ENCODE measurements around the gene DLGAP5. TPM values are rescaled to one million over a fixed set of nuclear protein-coding genes. Genes with fewer than 3 reads are reported as not detected.
A peak's percentile ranks its signal among the peaks of the same experiment; 100 is the strongest.

Gene DLGAP5
- polyA plus RNA-seq, 1 donor: 11.6 TPM

DNA sequence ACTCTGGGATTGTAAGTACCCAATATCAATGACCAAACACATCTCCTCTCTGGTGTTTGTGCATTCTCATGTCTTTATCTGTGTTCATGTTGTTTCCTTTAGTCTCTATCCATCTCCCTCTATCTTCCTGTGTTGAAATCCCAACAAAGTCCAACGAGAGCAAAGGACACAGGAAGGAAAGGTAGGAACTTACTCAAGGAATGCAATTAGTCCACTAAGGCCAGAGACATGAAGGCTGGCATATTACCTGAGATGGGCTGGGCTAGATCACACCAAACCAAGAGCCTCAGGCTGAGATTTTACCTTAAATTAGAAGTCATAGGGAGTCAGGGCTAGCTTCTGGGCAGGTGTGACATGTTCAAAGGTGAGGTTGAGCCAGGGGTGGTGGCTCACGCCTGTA, 76.7 kb downstream of the DLGAP5 start:
- Histone ChIP-seq H3K9me3 (ENCODE audit: control insufficient read depth, low read depth, low read length) (peaks cover 6% of the 10 kb centered on the region), H3K4me3 (ENCODE audit: low read length) (no peak overlapping the region), H3K27ac (ENCODE audit: low read length) (peak overlapping the region; percentile 91), H3K36me3 (ENCODE audit: control insufficient read depth, insufficient read depth, low read length) (no peaks in the 10 kb centered on the region), H3K4me1 (ENCODE audit: control insufficient read depth, insufficient read depth, low read length) (peaks cover 75% of the 10 kb centered on the region), H3K27me3 (ENCODE audit: control insufficient read depth, insufficient read depth, low read length) (no peaks in the 10 kb centered on the region)
- DNase-seq: peak; percentile 86 to 94
- WGBS (ENCODE audit: insufficient coverage, low lambda C conversion rate): 0% methylated on average over 1 of the region's 2 CpGs

DNA sequence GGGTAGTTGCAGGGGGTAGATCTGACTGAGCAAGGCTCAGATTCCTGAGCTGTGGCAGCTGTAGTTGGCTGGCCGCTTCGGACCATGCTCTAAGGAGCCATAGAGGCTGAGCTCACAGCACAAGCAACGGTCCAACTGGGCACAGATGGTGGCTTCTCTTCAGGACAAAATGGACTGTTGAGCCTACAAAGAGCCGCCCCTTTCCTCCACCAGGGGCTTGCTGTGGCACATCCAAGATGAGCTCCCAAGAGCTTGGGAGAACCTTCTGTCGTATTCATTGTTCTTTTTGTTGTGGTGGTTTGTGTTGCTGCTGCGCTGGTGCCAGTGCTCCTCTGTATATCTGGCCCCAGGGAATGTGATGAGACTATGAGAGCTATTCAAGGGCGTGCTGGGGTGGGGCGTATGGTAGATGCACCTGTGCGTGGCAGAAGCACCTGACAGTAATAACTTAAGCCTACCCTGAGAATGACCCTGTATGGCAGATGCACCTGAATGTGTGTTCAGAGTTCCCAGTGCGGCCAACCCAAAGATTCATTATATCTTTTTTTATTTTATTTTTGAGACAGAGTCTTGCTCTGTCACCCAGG, 80.2 kb downstream of the DLGAP5 start:
- H3K4me3 ChIP-seq (ENCODE audit: low read length): no peak overlapping the region
- H3K27ac ChIP-seq (ENCODE audit: low read length): peak overlapping the region; percentile 72
- peak in 1 of 2 donors; percentile 74 for DNase-seq
- peaks cover 60% of the 10 kb centered on the region for H3K4me1 ChIP-seq (ENCODE audit: control insufficient read depth, insufficient read depth, low read length)
- H3K27me3 ChIP-seq (ENCODE audit: control insufficient read depth, insufficient read depth, low read length): no peaks in the 10 kb centered on the region
- H3K9me3 ChIP-seq (ENCODE audit: control insufficient read depth, low read depth, low read length): peaks cover 6% of the 10 kb centered on the region
- H3K36me3 ChIP-seq (ENCODE audit: control insufficient read depth, insufficient read depth, low read length): no peaks in the 10 kb centered on the region
- no CpG with 5 or more reads among the region's 10 CpGs for WGBS (ENCODE audit: insufficient coverage, low lambda C conversion rate)

DNA sequence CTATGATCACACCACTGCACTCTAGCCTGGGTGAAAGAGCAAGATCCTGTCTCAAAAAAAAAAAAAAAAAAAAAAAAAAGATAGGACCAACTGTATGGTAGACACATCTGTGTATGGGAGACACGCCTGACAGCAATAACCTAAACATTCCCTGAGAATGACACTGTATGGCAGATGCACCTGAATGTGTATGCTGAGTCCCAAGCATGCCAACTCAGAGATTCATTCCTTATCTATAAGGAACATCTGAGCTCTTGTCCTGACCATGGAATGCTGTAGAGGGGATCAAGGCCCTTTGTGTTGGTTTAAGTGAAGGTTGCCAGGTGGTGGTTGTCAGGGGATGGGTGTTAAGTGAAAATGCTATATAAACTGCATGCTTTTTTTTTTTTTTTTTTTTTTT, 81.5 kb downstream of the DLGAP5 start:
- H3K9me3 ChIP-seq (ENCODE audit: control insufficient read depth, low read depth, low read length): peaks cover 6% of the 10 kb centered on the region
- no CpG with 5 or more reads among the region's 1 CpG for WGBS (ENCODE audit: insufficient coverage, low lambda C conversion rate)
- H3K27me3 ChIP-seq (ENCODE audit: control insufficient read depth, insufficient read depth, low read length): no peaks in the 10 kb centered on the region
- H3K27ac ChIP-seq (ENCODE audit: low read length): no peak overlapping the region
- H3K4me3 ChIP-seq (ENCODE audit: low read length): no peak overlapping the region
- no peak for DNase-seq
- no peaks in the 10 kb centered on the region for H3K36me3 ChIP-seq (ENCODE audit: control insufficient read depth, insufficient read depth, low read length)
- H3K4me1 ChIP-seq (ENCODE audit: control insufficient read depth, insufficient read depth, low read length): peaks cover 53% of the 10 kb centered on the region

DNA sequence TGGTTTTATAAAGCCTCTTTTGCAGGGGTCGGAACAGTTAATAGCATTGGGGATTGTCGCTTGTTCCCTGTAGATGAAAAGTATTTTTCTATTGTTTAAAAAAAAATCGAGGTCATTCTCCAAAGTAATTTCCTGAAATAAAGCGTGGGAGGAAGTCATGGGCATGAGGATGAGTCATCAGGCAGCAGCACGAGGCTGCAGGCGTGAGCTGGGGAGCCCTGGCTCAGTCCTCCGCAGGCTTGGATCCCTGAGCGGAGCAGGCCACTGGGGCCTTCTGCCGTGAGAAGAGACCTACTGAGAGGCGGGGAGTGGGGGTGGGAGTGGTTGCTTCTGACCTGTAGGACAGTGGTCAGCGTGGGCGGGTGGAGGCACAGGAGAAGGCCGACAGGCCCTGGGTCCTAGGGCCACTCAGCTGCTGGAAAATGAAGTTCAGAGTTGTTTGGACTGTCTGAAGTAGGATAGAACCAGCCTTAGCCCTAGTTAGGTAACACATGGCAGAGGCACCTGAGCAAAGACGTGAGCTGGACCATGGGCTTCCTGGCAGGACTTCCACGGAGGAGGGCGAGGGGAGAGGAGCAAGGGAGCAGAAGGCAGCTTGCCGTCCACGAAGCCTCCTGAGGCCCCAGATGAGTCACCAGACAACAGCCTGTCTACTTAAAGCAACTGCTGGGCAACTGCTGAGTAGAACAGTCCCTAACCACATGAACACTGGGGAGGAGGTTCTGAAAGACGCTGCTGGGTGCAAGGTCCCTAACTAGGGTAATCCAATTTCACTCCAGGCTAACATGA, 83.4 kb downstream of the DLGAP5 start:
- Histone ChIP-seq H3K27me3 (ENCODE audit: control insufficient read depth, insufficient read depth, low read length) (no peaks in the 10 kb centered on the region), H3K4me1 (ENCODE audit: control insufficient read depth, insufficient read depth, low read length) (peaks cover 54% of the 10 kb centered on the region), H3K36me3 (ENCODE audit: control insufficient read depth, insufficient read depth, low read length) (no peaks in the 10 kb centered on the region), H3K9me3 (ENCODE audit: control insufficient read depth, low read depth, low read length) (peaks cover 11% of the 10 kb centered on the region), H3K4me3 (ENCODE audit: low read length) (no peak overlapping the region), H3K27ac (ENCODE audit: low read length) (peak overlapping the region; percentile 90)
- no CpG with 5 or more reads among the region's 19 CpGs for WGBS (ENCODE audit: insufficient coverage, low lambda C conversion rate)
- DNase-seq: peak; percentile 87 to 90

DNA sequence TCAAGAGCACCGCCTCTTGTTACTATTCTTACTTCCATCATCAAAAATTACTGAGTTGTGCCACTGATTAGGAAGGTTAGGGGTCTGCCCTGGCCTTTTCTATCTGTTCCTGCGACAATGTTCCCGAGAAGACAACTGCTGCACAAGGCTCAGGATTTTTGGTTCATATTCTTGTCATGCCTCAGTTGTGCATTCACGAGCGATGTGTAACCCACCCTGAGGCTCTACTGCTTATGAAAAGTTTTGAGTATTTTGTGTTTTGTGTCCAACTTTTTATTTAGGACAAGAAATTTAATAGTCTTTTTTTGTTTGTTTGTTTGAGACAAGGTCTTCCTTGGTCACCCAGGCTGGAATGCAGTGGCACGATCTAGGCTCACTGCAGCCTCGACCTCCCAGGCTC, 85.4 kb downstream of the DLGAP5 start:
- H3K9me3 ChIP-seq (ENCODE audit: control insufficient read depth, low read depth, low read length): peaks cover 8% of the 10 kb centered on the region
- no CpG with 5 or more reads among the region's 7 CpGs for WGBS (ENCODE audit: insufficient coverage, low lambda C conversion rate)

DNA sequence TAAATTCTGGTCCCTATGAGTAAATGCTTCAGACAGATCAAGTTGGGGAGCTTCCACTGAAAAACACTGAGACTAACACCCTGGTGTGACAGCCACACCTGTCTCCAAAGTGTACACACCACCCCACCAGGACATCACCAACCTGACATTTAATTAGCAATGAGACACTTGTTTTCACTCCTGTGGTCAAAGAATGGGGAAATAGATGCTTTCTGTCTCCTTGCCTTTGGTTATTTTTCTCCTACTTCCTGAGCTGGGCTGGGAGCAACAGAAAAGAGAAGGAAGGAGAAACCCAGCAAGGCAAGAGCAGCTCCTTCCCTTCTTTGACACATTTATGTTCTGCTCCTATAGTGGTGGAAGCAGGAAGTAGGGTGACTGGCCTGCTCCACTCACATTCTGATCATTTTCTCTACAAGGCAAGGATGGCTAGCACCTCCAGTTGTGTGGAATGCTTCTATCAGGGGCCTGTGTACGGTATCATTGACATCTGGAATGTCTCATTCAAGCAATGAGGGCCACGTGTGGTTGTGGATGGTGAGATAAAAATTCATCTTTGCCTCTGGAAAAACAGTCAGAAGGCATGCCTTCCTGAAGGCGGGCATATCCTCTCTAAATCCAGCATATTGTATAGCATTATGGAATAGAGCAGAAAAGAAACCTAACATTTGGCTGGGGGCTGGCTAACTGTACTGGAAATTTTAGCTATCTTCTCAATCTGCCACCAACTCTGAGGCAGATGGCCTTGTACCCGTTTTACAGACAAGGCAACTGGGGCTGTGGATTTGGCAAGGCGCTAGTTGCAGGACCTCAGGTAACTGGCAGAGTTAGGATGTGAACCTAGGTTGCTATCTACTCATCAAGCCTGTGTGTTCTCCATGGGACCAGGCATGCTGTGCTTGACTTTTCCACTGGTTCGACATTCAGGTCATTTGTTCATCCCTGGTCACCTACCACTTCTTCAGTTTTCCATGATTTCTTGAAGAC, 87.1 kb downstream of the DLGAP5 start:
- peaks cover 52% of the 10 kb centered on the region for H3K4me1 ChIP-seq (ENCODE audit: control insufficient read depth, insufficient read depth, low read length)
- peaks cover 4% of the 10 kb centered on the region for H3K9me3 ChIP-seq (ENCODE audit: control insufficient read depth, low read depth, low read length)
- H3K27ac ChIP-seq (ENCODE audit: low read length): peak overlapping the region; percentile 94
- H3K27me3 ChIP-seq (ENCODE audit: control insufficient read depth, insufficient read depth, low read length): no peaks in the 10 kb centered on the region
- no peaks in the 10 kb centered on the region for H3K36me3 ChIP-seq (ENCODE audit: control insufficient read depth, insufficient read depth, low read length)
- DNase-seq: no peak
- no peak overlapping the region for H3K4me3 ChIP-seq (ENCODE audit: low read length)
- 100% methylated on average over 2 of the region's 6 CpGs for WGBS (ENCODE audit: insufficient coverage, low lambda C conversion rate)

More for the DNA sequence above, 85.4 kb downstream of the DLGAP5 start:
- Histone ChIP-seq H3K27ac (ENCODE audit: low read length) (no peak overlapping the region), H3K27me3 (ENCODE audit: control insufficient read depth, insufficient read depth, low read length) (no peaks in the 10 kb centered on the region), H3K4me3 (ENCODE audit: low read length) (no peak overlapping the region), H3K4me1 (ENCODE audit: control insufficient read depth, insufficient read depth, low read length) (peaks cover 55% of the 10 kb centered on the region), H3K36me3 (ENCODE audit: control insufficient read depth, insufficient read depth, low read length) (no peaks in the 10 kb centered on the region)
- DNase-seq: no peak

DNA sequence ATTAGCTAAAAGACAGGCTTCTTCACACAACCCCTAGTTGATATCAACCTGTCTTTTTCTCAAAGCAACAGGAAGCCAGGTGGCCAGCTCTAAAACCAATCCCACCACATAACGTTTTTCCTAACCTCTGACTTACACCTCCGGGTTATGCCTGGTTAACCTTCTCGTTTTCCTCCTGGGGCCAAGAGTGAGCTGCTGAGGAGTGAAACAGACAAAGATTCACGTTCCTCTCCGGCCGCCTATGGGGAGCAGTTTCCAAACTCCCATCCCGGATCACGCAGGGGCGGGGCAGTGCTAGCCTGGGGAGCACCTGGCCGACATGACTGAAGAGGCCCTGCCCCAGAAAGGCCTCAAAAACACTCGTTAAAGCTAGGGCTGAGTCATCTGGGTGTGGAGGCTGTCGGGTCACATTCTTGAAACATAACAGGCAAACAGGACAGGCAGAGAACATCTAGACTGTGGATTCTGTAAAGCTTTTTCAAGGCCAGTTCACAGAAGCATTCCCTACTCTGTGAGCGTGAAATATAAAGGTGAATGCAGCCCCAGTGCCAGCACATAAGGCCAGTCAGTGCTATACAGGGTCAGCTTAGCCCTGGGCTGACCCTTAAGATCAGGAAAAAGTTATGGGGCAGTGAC, 88.3 kb downstream of the DLGAP5 start:
- DNase-seq: peak; percentile 95 to 97
- no peaks in the 10 kb centered on the region for H3K36me3 ChIP-seq (ENCODE audit: control insufficient read depth, insufficient read depth, low read length)
- H3K4me3 ChIP-seq (ENCODE audit: low read length): peak overlapping the region; percentile 1
- WGBS (ENCODE audit: insufficient coverage, low lambda C conversion rate): no CpG with 5 or more reads among the region's 13 CpGs
- H3K9me3 ChIP-seq (ENCODE audit: control insufficient read depth, low read depth, low read length): peaks cover 4% of the 10 kb centered on the region
- H3K27me3 ChIP-seq (ENCODE audit: control insufficient read depth, insufficient read depth, low read length): no peaks in the 10 kb centered on the region
- peak overlapping the region; percentile 94 for H3K27ac ChIP-seq (ENCODE audit: low read length)
- H3K4me1 ChIP-seq (ENCODE audit: control insufficient read depth, insufficient read depth, low read length): peaks cover 50% of the 10 kb centered on the region

DNA sequence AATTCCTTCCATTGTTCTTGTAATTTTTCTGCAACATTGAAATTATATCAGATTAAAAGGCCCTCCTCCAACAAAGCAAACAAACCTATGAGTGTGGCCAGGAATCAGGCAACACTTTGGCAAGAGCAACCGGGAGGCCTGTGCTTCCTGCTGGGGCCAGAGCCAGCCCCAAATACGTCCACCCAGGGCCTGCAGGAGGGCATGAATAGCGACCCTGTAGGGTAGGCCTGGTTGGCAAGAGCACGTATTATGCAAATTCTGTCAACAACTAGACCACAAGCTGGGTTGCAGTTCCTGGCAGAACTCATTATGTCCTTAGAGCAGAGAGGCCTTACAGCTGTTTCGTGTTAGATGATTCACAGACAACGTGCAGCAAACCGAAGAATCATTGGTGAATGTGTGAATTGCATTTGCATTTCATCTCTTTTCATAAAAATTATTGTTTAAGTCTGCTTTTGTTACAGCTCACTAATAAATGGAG, 89.2 kb downstream of the DLGAP5 start:
- peak in 1 of 2 donors; percentile 75 for DNase-seq
- Histone ChIP-seq H3K36me3 (ENCODE audit: control insufficient read depth, insufficient read depth, low read length) (no peaks in the 10 kb centered on the region), H3K27ac (ENCODE audit: low read length) (peak overlapping the region; percentile 94), H3K27me3 (ENCODE audit: control insufficient read depth, insufficient read depth, low read length) (no peaks in the 10 kb centered on the region), H3K9me3 (ENCODE audit: control insufficient read depth, low read depth, low read length) (peaks cover 4% of the 10 kb centered on the region), H3K4me1 (ENCODE audit: control insufficient read depth, insufficient read depth, low read length) (peaks cover 51% of the 10 kb centered on the region), H3K4me3 (ENCODE audit: low read length) (no peak overlapping the region)
- WGBS (ENCODE audit: insufficient coverage, low lambda C conversion rate): no CpG with 5 or more reads among the region's 7 CpGs

DNA sequence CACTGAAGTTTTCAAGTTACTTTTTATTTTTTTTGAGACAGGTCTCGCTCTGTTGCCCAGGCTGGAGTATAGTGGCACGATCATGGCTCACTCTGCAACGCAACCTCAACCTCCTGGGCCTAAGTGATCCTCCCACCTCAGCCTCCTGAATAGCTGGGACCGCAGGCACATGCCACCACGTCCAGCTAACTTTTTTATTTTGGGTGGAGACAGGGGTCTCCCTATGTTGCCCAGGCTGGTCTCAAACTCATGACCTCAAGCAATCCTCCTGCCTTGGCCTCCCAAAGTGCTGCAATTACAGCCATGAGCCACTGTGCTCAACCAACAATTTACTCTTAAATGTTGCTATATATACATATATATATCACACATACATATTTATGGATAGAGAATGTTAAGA, 89.7 kb downstream of the DLGAP5 start:
- Histone ChIP-seq H3K27me3 (ENCODE audit: control insufficient read depth, insufficient read depth, low read length) (no peaks in the 10 kb centered on the region), H3K27ac (ENCODE audit: low read length) (peak overlapping the region; percentile 94), H3K36me3 (ENCODE audit: control insufficient read depth, insufficient read depth, low read length) (no peaks in the 10 kb centered on the region), H3K4me3 (ENCODE audit: low read length) (no peak overlapping the region), H3K9me3 (ENCODE audit: control insufficient read depth, low read depth, low read length) (peaks cover 4% of the 10 kb centered on the region), H3K4me1 (ENCODE audit: control insufficient read depth, insufficient read depth, low read length) (peaks cover 50% of the 10 kb centered on the region)
- WGBS (ENCODE audit: insufficient coverage, low lambda C conversion rate): no CpG with 5 or more reads among the region's 5 CpGs
- DNase-seq: no peak

Measured in large intestine (tissue), 3 donors.